Fibroblast of lung (primary cell): Measurements from ENCODE around the gene TRIM67. TPM values are rescaled to one million over a fixed set of nuclear protein-coding genes. Genes with fewer than 3 reads are reported as not detected.

Experiments
- DNase-seq, 2 donors: peaks; one replicate each; pipeline versions ENCODE4 v3.0.0 to v3.0.0-alpha.2; 2010; ENCODE audit warnings: low read depth in 2 of 2
- H2AFZ ChIP-seq: 2 replicates; pipeline ENCODE4 v1.5.1; 2012; ENCODE audit warnings: low read length, control low read depth, inconsistent platforms
- H3K27ac ChIP-seq: 2 replicates; pipeline ENCODE4 v1.5.1; 2011; ENCODE audit warnings: low read length, control low read depth; ENCODE audit not compliant: insufficient read depth
- H3K27me3 ChIP-seq: 2 replicates; pipeline ENCODE4 v1.5.1; 2011; ENCODE audit warnings: mild to moderate bottlenecking, low read length; ENCODE audit not compliant: control insufficient read depth, insufficient read depth
- H3K36me3 ChIP-seq: 2 replicates; pipeline ENCODE4 v1.5.1; 2011; ENCODE audit warnings: low read length; ENCODE audit not compliant: control insufficient read depth, insufficient read depth
- H3K4me1 ChIP-seq: 2 replicates; pipeline ENCODE4 v1.5.1; 2011; ENCODE audit warnings: low read length; ENCODE audit not compliant: control insufficient read depth, insufficient read depth; ENCODE audit errors: extremely low read depth
- H3K4me2 ChIP-seq: 2 replicates; pipeline ENCODE4 v1.5.1; 2011; ENCODE audit warnings: low read length, control low read depth; ENCODE audit not compliant: insufficient read depth; ENCODE audit errors: extremely low read depth
- H3K4me3 ChIP-seq, 4 experiments: fragments of 200-600 bp in 1 of 4; sonication (generic) in 1 of 4; replicated peaks in 1 of 4; 2 replicates each; pipeline ENCODE4 v1.5.1; 2011 to 2016; ENCODE audit warnings: low read length in 4 of 4, low read depth in 3 of 4, mild to moderate bottlenecking in 3 of 4, control low read depth in 2 of 4, inconsistent platforms in 1 of 4, mixed read lengths in 1 of 4; ENCODE audit not compliant: insufficient read depth in 1 of 4; ENCODE audit errors: control extremely low read depth in 1 of 4
- H3K79me2 ChIP-seq: 2 replicates; pipeline ENCODE4 v1.5.1; 2012; ENCODE audit warnings: mild to moderate bottlenecking, low read length, inconsistent platforms; ENCODE audit not compliant: control insufficient read depth, insufficient read depth
- H3K9ac ChIP-seq: 2 replicates; pipeline ENCODE4 v1.5.1; 2011; ENCODE audit warnings: mild to moderate bottlenecking, low read length, control low read depth; ENCODE audit not compliant: insufficient read depth
- H3K9me3 ChIP-seq: 2 replicates; pipeline ENCODE4 v1.5.1; 2012; ENCODE audit warnings: low read depth, low read length; ENCODE audit not compliant: control insufficient read depth, insufficient read depth
- H4K20me1 ChIP-seq: 2 replicates; pipeline ENCODE4 v1.5.1; 2011; ENCODE audit warnings: low read length; ENCODE audit not compliant: control insufficient read depth, insufficient read depth; ENCODE audit errors: extremely low read depth
- EZH2 ChIP-seq: IDR thresholded peaks from 2 replicates; pipeline ENCODE4 v1.5.1; 2012; ENCODE audit warnings: low read length, control low read depth, mild to moderate bottlenecking; ENCODE audit errors: missing control alignments
- polyA plus RNA-seq, 2 donors: library from polyadenylated mRNA; depleted of rRNA in 1 of 2; stranded (reverse) in 1 of 2; unstranded in 1 of 2; fragments of >200 nt; gene quantifications; 2 replicates each; pipeline ENCODE4 v1.2.1, GENCODE V29; 2011 to 2012; ENCODE audit warnings: missing spikeins in 1 of 2
- total RNA-seq: library from RNA; depleted of rRNA; stranded (reverse); fragments of >200 nt; gene quantifications from 2 replicates; pipeline ENCODE4 v1.2.1, GENCODE V29; 2014
- TF ChIP-seq, protein P1 (sequence below), 2 donors: IDR thresholded peaks in 1 of 2; conservative IDR thresholded peaks in 1 of 2; 1 replicate in 1 of 2; 2 replicates in 1 of 2; pipeline ENCODE4 v1.5.1; 2011 to 2012; ENCODE audit warnings: low read length in 2 of 2, control low read depth in 1 of 2, inconsistent platforms in 1 of 2, low read depth in 1 of 2, mild to moderate bottlenecking in 1 of 2

The TRIM67 gene
- total and polyA plus RNA-seq, 2 donors (not counting 1 experiment from before 2014, with no cell fraction given): 0.02 to 0.17 TPM

DNA sequence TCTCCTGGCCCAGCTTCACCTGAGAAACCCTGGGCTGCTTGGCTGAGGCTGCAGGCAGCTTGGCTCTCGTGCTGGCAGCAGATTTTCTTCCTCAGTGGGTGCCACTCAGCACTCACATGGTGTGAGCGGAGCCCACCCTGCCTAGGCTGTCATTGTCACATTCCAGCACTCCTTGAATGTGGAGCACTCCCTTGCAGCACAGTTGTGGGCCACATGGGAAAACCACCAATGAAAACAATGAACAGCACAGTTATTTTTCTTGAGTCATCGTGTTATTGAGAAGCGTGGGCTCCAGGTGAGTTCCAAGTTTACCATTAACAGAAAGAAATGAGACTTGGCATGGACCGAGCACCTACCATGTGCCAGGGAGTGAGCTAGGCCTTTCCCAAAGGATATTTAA is 27.2 kb upstream of the TRIM67 start:
- Histone ChIP-seq H3K9ac (no peak overlapping the region), H3K27ac (no peak overlapping the region), H3K9me3 (no peaks in the 10 kb centered on the region), H3K27me3 (no peaks in the 10 kb centered on the region), H3K4me2 (no peak overlapping the region), H3K4me3 (no peak overlapping the region), H3K4me1 (peaks cover 3% of the 10 kb centered on the region), H3K79me2 (no peaks in the 10 kb centered on the region), H3K36me3 (no peaks in the 10 kb centered on the region), H2AFZ (no peak overlapping the region), H4K20me1 (no peaks in the 10 kb centered on the region)
- TF ChIP-seq EZH2: no peak
- TF ChIP-seq, protein P1, sequence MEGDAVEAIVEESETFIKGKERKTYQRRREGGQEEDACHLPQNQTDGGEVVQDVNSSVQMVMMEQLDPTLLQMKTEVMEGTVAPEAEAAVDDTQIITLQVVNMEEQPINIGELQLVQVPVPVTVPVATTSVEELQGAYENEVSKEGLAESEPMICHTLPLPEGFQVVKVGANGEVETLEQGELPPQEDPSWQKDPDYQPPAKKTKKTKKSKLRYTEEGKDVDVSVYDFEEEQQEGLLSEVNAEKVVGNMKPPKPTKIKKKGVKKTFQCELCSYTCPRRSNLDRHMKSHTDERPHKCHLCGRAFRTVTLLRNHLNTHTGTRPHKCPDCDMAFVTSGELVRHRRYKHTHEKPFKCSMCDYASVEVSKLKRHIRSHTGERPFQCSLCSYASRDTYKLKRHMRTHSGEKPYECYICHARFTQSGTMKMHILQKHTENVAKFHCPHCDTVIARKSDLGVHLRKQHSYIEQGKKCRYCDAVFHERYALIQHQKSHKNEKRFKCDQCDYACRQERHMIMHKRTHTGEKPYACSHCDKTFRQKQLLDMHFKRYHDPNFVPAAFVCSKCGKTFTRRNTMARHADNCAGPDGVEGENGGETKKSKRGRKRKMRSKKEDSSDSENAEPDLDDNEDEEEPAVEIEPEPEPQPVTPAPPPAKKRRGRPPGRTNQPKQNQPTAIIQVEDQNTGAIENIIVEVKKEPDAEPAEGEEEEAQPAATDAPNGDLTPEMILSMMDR (conservative IDR thresholded peaks at IDR 0.05 in 1 of 2, IDR thresholded peaks at IDR 0.05 in 1 of 2; ENCODE audit: low read depth in 1 of 2, low read length in 2 of 2): no peak
- DNase-seq: peak in 1 of 2 donors; percentile 39

DNA sequence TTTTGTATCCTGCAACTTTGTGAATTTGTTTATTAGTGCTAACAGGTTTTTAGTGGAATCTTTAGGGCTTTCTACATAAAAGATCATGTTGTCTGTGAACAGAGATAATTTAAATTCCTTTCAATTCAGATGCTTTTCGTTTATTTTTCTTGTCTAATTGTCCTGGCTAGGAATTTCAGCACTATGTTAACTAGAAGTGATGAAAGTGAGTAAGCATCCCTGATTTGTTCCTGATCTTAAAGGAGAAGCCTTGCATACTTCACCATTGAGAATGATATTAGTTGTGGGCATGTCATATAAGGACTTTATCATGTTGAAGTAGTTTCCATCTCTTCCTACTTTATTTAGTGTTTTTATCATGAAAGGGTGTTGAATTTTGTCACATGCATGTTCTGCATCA is 23.6 kb upstream of the TRIM67 start:
- Histone ChIP-seq H3K4me1 (peaks cover 3% of the 10 kb centered on the region), H2AFZ (no peak overlapping the region)

DNA sequence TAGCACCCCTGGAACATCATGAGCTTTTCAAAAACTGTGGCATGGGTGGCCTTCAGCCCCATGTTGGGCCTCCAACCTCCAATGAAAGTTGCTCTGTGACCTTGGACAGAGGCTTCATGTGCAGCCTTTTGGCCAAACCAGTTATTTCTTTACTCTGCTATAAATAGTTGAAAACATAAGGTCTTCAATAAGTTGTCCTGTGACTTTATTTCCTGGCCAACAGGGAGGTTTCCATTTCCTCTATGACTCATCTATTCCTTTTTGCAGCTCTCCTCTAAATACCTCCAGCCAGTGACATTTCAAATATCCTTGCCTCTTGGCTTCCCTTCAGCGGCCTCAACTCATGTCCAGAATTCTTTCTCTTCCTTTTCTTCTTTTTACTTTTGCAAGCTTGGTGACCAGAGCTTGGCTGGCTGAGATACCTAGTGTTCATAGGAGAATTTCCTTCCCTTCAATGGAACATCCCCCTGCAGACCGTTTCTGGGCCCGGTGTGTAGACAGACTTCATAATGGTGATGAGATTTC is 22.7 kb upstream of the TRIM67 start:
- no peak overlapping the region for H3K9ac ChIP-seq

More for the DNA sequence above, 23.6 kb upstream of the TRIM67 start:
- no peak overlapping the region for H3K27ac ChIP-seq
- H3K4me3 ChIP-seq: no peak overlapping the region
- no peak overlapping the region for H3K9ac ChIP-seq
- no peaks in the 10 kb centered on the region for H3K9me3 ChIP-seq
- DNase-seq: peak in 1 of 2 donors; percentile 25
- H3K36me3 ChIP-seq: no peaks in the 10 kb centered on the region
- H3K79me2 ChIP-seq: no peaks in the 10 kb centered on the region
- no peaks in the 10 kb centered on the region for H3K27me3 ChIP-seq
- H3K4me2 ChIP-seq: no peak overlapping the region
- H4K20me1 ChIP-seq: no peaks in the 10 kb centered on the region
- TF ChIP-seq, protein P1 (conservative IDR thresholded peaks at IDR 0.05 in 1 of 2, IDR thresholded peaks at IDR 0.05 in 1 of 2; ENCODE audit: low read depth in 1 of 2, low read length in 2 of 2): no peak
- TF ChIP-seq EZH2: no peak

More for the DNA sequence above, 22.7 kb upstream of the TRIM67 start:
- DNase-seq: peak; percentile 76 to 93
- Histone ChIP-seq H3K79me2 (no peaks in the 10 kb centered on the region), H3K4me3 (no peak overlapping the region), H4K20me1 (no peaks in the 10 kb centered on the region), H3K27ac (peak overlapping the region; percentile 11), H3K4me2 (no peak overlapping the region), H3K36me3 (no peaks in the 10 kb centered on the region), H3K9me3 (no peaks in the 10 kb centered on the region), H3K4me1 (peaks cover 3% of the 10 kb centered on the region), H2AFZ (no peak overlapping the region), H3K27me3 (no peaks in the 10 kb centered on the region)
- TF ChIP-seq, protein P1 (conservative IDR thresholded peaks at IDR 0.05 in 1 of 2, IDR thresholded peaks at IDR 0.05 in 1 of 2; ENCODE audit: low read depth in 1 of 2, low read length in 2 of 2): no peak
- TF ChIP-seq EZH2: no peak
